Loucy (cell line): ENCODE data around the gene UVRAG.

Source experiments
- H2AFZ ChIP-seq: fragments of 200-600 bp; sonication (generic); 2 replicates; pipeline ENCODE4 v1.6.0; 2016; ENCODE audit warnings: antibody characterized with exemption, mild to moderate bottlenecking, low read length, moderate library complexity
- H3F3A ChIP-seq: fragments of 200-600 bp; 2 replicates; pipeline ENCODE4 v1.6.0; 2016; ENCODE audit warnings: antibody characterized with exemption, low read depth, mild to moderate bottlenecking
- H3K27me3 ChIP-seq: fragments of 200-600 bp; sonication (generic); 2 replicates; pipeline ENCODE4 v1.6.1; 2014; ENCODE audit warnings: low read length, mild to moderate bottlenecking; ENCODE audit not compliant: insufficient read depth, poor library complexity, severe bottlenecking
- H3K36me3 ChIP-seq: fragments of 200-600 bp; sonication (generic); 2 replicates; pipeline ENCODE4 v1.6.1; 2016; ENCODE audit warnings: low read length; ENCODE audit not compliant: insufficient read depth
- H3K4me1 ChIP-seq: fragments of 200-600 bp; sonication (generic); 2 replicates; pipeline ENCODE4 v1.5.1; 2014; ENCODE audit warnings: low read length, mild to moderate bottlenecking; ENCODE audit not compliant: insufficient read depth, poor library complexity, severe bottlenecking
- H3K4me2 ChIP-seq: fragments of 200-600 bp; sonication (generic); 2 replicates; pipeline ENCODE4 v1.6.0; 2014; ENCODE audit warnings: antibody characterized with exemption, low read length, low read depth, mild to moderate bottlenecking; ENCODE audit not compliant: poor library complexity, severe bottlenecking
- H3K4me3 ChIP-seq: fragments of 200-600 bp; sonication (generic); 2 replicates; pipeline ENCODE4 v1.5.1; 2014; ENCODE audit warnings: low read length, mild to moderate bottlenecking, mixed read lengths; ENCODE audit not compliant: poor library complexity, severe bottlenecking
- H3K79me2 ChIP-seq: fragments of 200-600 bp; sonication (generic); 2 replicates; pipeline ENCODE4 v1.6.1; 2014; ENCODE audit warnings: low read length; ENCODE audit not compliant: insufficient read depth
- H3K9ac ChIP-seq: fragments of 200-600 bp; sonication (generic); 2 replicates; pipeline ENCODE4 v1.6.0; 2014; ENCODE audit warnings: mild to moderate bottlenecking, low read depth, low read length, moderate library complexity; ENCODE audit not compliant: poor library complexity, severe bottlenecking
- H3K9me2 ChIP-seq: fragments of 200-600 bp; sonication (generic); replicated peaks from 2 replicates; pipeline ENCODE4 v1.6.1; 2016; ENCODE audit warnings: low read depth, low read length, mixed read lengths
- H3K9me3 ChIP-seq: fragments of 200-600 bp; sonication (generic); 2 replicates; pipeline ENCODE4 v1.6.1; 2014; ENCODE audit warnings: mild to moderate bottlenecking, antibody characterized with exemption, low read length, low read depth; ENCODE audit not compliant: insufficient read depth
- H4K20me1 ChIP-seq: fragments of 200-600 bp; sonication (generic); 2 replicates; pipeline ENCODE4 v1.6.0; 2014; ENCODE audit warnings: antibody characterized with exemption, low read length, mild to moderate bottlenecking; ENCODE audit not compliant: insufficient read depth, poor library complexity, severe bottlenecking
- CTCF ChIP-seq: fragments of 200-600 bp; sonication (generic); conservative IDR thresholded peaks from 2 replicates; pipeline ENCODE4 v1.5.1; 2014; ENCODE audit warnings: mild to moderate bottlenecking, antibody characterized with exemption, low read length
- EZH2phosphoT487 ChIP-seq: fragments of 200-600 bp; IDR thresholded peaks from 2 replicates; pipeline ENCODE4 v1.6.1; 2018; ENCODE audit warnings: antibody characterized with exemption, mild to moderate bottlenecking, moderate library complexity, borderline replicate concordance

The UVRAG gene

GRCh38 chr11:75779960-75780359 is 35.0 kb upstream of the UVRAG start:
- no peaks in the 10 kb centered on the region for H4K20me1 ChIP-seq
- no peaks in the 10 kb centered on the region for H3K36me3 ChIP-seq
- peaks cover 22% of the 10 kb centered on the region for H3K4me1 ChIP-seq
- H3K4me3 ChIP-seq = no peak overlapping the region
- H3F3A ChIP-seq = no peaks in the 10 kb centered on the region
- no peak overlapping the region for H2AFZ ChIP-seq
- H3K9me3 ChIP-seq = no peaks in the 10 kb centered on the region
- no peak overlapping the region for H3K9ac ChIP-seq
- H3K27me3 ChIP-seq = no peaks in the 10 kb centered on the region
- no peaks in the 10 kb centered on the region for H3K9me2 ChIP-seq
- TF ChIP-seq CTCF (no peak), EZH2phosphoT487 (no peak)
- no peak overlapping the region for H3K4me2 ChIP-seq
- no peaks in the 10 kb centered on the region for H3K79me2 ChIP-seq

GRCh38 chr11:75780888-75781287 is 34.1 kb upstream of the UVRAG start:
- TF ChIP-seq CTCF = no peak
- Histone ChIP-seq H3K4me2 (no peak overlapping the region), H2AFZ (no peak overlapping the region), H3K4me3 (no peak overlapping the region), H3K79me2 (no peaks in the 10 kb centered on the region), H3K9me2 (no peaks in the 10 kb centered on the region), H3K9me3 (no peaks in the 10 kb centered on the region), H3F3A (no peaks in the 10 kb centered on the region), H3K27me3 (no peaks in the 10 kb centered on the region), H3K36me3 (no peaks in the 10 kb centered on the region), H4K20me1 (no peaks in the 10 kb centered on the region), H3K9ac (no peak overlapping the region), H3K4me1 (peaks cover 22% of the 10 kb centered on the region)

GRCh38 chr11:75781296-75781695 is 33.7 kb upstream of the UVRAG start:
- no peak overlapping the region for H2AFZ ChIP-seq
- H3F3A ChIP-seq = no peaks in the 10 kb centered on the region
- TF ChIP-seq EZH2phosphoT487 = no peak
- no peak for TF ChIP-seq CTCF

More at GRCh38 chr11:75781296-75781695, 33.7 kb upstream of the UVRAG start:
- no peaks in the 10 kb centered on the region for H3K9me3 ChIP-seq
- H3K27me3 ChIP-seq = no peaks in the 10 kb centered on the region
- H3K4me1 ChIP-seq = peaks cover 22% of the 10 kb centered on the region
- no peaks in the 10 kb centered on the region for H3K9me2 ChIP-seq
- H3K4me2 ChIP-seq = no peak overlapping the region
- H3K9ac ChIP-seq = no peak overlapping the region
- H3K36me3 ChIP-seq = no peaks in the 10 kb centered on the region
- no peaks in the 10 kb centered on the region for H4K20me1 ChIP-seq
- no peak overlapping the region for H3K4me3 ChIP-seq
- no peaks in the 10 kb centered on the region for H3K79me2 ChIP-seq
